Left renal cortex interstitium (tissue), 4 donors: ENCODE data around the gene ALK. TPM values are rescaled to one million over a fixed set of nuclear protein-coding genes. Genes with fewer than 3 reads are reported as not detected.

Experiments
- DNase-seq, 4 donors: peaks; one replicate each; pipeline ENCODE4 v3.0.0-alpha.2; 2013; ENCODE audit warnings: low read depth in 4 of 4, low spot score in 2 of 4, missing footprints in 1 of 4
- polyA plus RNA-seq, 4 donors: library from polyadenylated mRNA; unstranded; fragments of 120-200 nt; gene quantifications; one replicate each; pipeline ENCODE4 v1.2.1, GENCODE V29; 2013; ENCODE audit not compliant: insufficient read length in 4 of 4

The ALK gene
- polyA plus RNA-seq, 4 donors, result 0.24 to 0.68 (median 0.31) TPM

GRCh38 chr2:29433128-29433527 is 488.3 kb downstream of the ALK start:
- DNase-seq, result no peak

GRCh38 chr2:29431485-29431884 is 489.9 kb downstream of the ALK start:
- no peak for DNase-seq

GRCh38 chr2:29430382-29431112 is 490.8 kb downstream of the ALK start:
- DNase-seq, result no peak

- no peak for DNase-seq
Measured at GRCh38 chr2:29426354-29426753, 495.0 kb downstream of the ALK start.

GRCh38 chr2:29425866-29426265 is 495.5 kb downstream of the ALK start:
- no peak for DNase-seq

- DNase-seq, result no peak
Measured at GRCh38 chr2:29423061-29423666, 498.2 kb downstream of the ALK start.

- DNase-seq, result peak in 2 of 4 donors; percentile 65 to 66
Measured at GRCh38 chr2:29420999-29421782, 500.2 kb downstream of the ALK start.

- no peak for DNase-seq
Measured at GRCh38 chr2:29420464-29420863, 500.9 kb downstream of the ALK start.

GRCh38 chr2:29417630-29418029 is 503.8 kb downstream of the ALK start:
- no peak for DNase-seq

GRCh38 chr2:29412197-29412925 is 509.0 kb downstream of the ALK start:
- DNase-seq, result no peak

GRCh38 chr2:29405707-29406106 is 515.7 kb downstream of the ALK start:
- DNase-seq, result no peak

- no peak for DNase-seq
Measured at GRCh38 chr2:29405266-29405665, 516.1 kb downstream of the ALK start.

GRCh38 chr2:29401994-29402393 is 519.4 kb downstream of the ALK start:
- peak in 1 of 4 donors; percentile 49 for DNase-seq

GRCh38 chr2:29400930-29401653 is 520.3 kb downstream of the ALK start:
- DNase-seq, result no peak

- no peak for DNase-seq
Measured at GRCh38 chr2:29398384-29399237, 522.8 kb downstream of the ALK start.

- DNase-seq, result no peak
Measured at GRCh38 chr2:29397713-29398112, 523.7 kb downstream of the ALK start.

- DNase-seq, result no peak
Measured at GRCh38 chr2:29397039-29397438, 524.3 kb downstream of the ALK start.

- no peak for DNase-seq
Measured at GRCh38 chr2:29394981-29395350, 526.4 kb downstream of the ALK start.

- DNase-seq, result no peak
Measured at GRCh38 chr2:29394311-29394980, 526.9 kb downstream of the ALK start.
